Stomach (tissue), 9 donors: Measurements from ENCODE around the gene ZNF609. TPM values are rescaled to one million over a fixed set of nuclear protein-coding genes. Genes with fewer than 3 reads are reported as not detected.

Experiments
- DNase-seq, 2 donors: peaks; one replicate each; pipeline versions ENCODE4 v3.0.0 to v3.0.0-alpha.2; 2013 to 2019
- H3K27ac ChIP-seq, 5 donors: fragments of 200-600 bp in 4 of 5; sonication (generic) in 4 of 5; one replicate each; pipeline ENCODE4 v1.5.1; 2013 to 2019; ENCODE audit warnings: mild to moderate bottlenecking in 1 of 5, moderate library complexity in 1 of 5
- H3K27me3 ChIP-seq, 3 donors: fragments of 200-600 bp; sonication (generic); one replicate each; pipeline ENCODE4 v1.5.1; 2017 to 2019; ENCODE audit warnings: mixed run types in 1 of 3
- H3K36me3 ChIP-seq, 4 donors: fragments of 200-600 bp; sonication (generic); 1 replicate in 3 of 4; 2 replicates in 1 of 4; pipeline ENCODE4 v1.5.1; 2016 to 2019
- H3K4me1 ChIP-seq, 4 donors: fragments of 200-600 bp; sonication (generic); one replicate each; pipeline ENCODE4 v1.5.1; 2016 to 2019
- H3K4me3 ChIP-seq, 4 donors: fragments of 200-600 bp; sonication (generic) in 3 of 4; one replicate each; pipeline ENCODE4 v1.5.1; 2016 to 2019; ENCODE audit warnings: mild to moderate bottlenecking in 1 of 4
- H3K9me3 ChIP-seq, 4 donors: fragments of 200-600 bp; sonication (generic); one replicate each; pipeline ENCODE4 v1.5.1; 2016 to 2019
- CTCF ChIP-seq, 7 experiments: fragments of 450-650 bp in 4 of 7; fragments of 200-600 bp in 3 of 7; sonication (generic) in 3 of 7; IDR thresholded peaks; one replicate each; pipeline ENCODE4 v1.5.1; 2016 to 2019; ENCODE audit warnings: antibody characterized with exemption in 7 of 7, control low read depth in 2 of 7, mild to moderate bottlenecking in 1 of 7
- EP300 ChIP-seq: sonication (generic); formaldehyde crosslinking; IDR thresholded peaks from one replicate; pipeline ENCODE4 v1.6.1; 2017; ENCODE audit warnings: antibody characterized with exemption
- POLR2A ChIP-seq, 4 donors: fragments of 450-650 bp; IDR thresholded peaks; one replicate each; pipeline ENCODE4 v1.6.1; 2016; ENCODE audit warnings: antibody characterized with exemption in 4 of 4, control low read depth in 2 of 4, mild to moderate bottlenecking in 1 of 4, moderate library complexity in 1 of 4
- POLR2AphosphoS5 ChIP-seq, 3 donors: sonication (generic); formaldehyde crosslinking; IDR thresholded peaks; one replicate each; pipeline ENCODE4 v1.6.1; 2016; ENCODE audit warnings: antibody characterized with exemption in 3 of 3
- WGBS, 5 donors: extraction: QIAGEN DNeasy Blood & Tissue Kit in 3 of 5; methylation state at CpG; one replicate each; pipeline versions ENCODE4 v1.1.5 to v1.1.7; 2013 to 2018; 5-methylcytosine and 5-hydroxymethylcytosine counted together
- intact Hi-C: fragments of 100-400 bp; cut with DNase I; formaldehyde crosslinking; loops from one replicate; pipeline ENCODE4 v1.15.1; 2023; ENCODE audit warnings: low total_unique reads
- polyA plus RNA-seq, 3 donors: library from polyadenylated mRNA; stranded (reverse); fragments of 200-250 nt; gene quantifications; one replicate each; pipeline ENCODE4 v1.2.3, GENCODE V29; 2013
- total RNA-seq, 5 donors: library from RNA; depleted of rRNA; stranded (reverse); fragments of >200 nt; gene quantifications; one replicate each; pipeline versions ENCODE4 v1.1.0 to v1.2.3, GENCODE V29; 2014 to 2016
- donor health status: healthy with polysubstance abuse.
- donor health status: Bipolar disorder and iron deficiency.
- donor health status: healthy.

Gene ZNF609
- total and polyA plus RNA-seq, 8 donors = 2.7 to 64.7 (median 27.0) TPM

GRCh38 chr15:64542091-64542490 is 81.7 kb downstream of the ZNF609 start:
- WGBS, 5 donors = 79 to 85% (median 81%) methylated on average over 1 of the region's 1 CpG
- TF ChIP-seq POLR2A (IDR thresholded peaks at IDR 0.05) (no peak), EP300 (no peak), POLR2AphosphoS5 (IDR thresholded peaks at IDR 0.05) (no peak), CTCF (IDR thresholded peaks at IDR 0.05) (no peak)
- no peaks in the 10 kb centered on the region for H3K27me3 ChIP-seq
- no peak overlapping the region for H3K27ac ChIP-seq
- intact Hi-C loops = no loop called here
- DNase-seq = peak in 1 of 2 donors; percentile 16
- no peaks in the 10 kb centered on the region for H3K36me3 ChIP-seq
- peaks cover 0 to 18% (median 6%) of the 10 kb centered on the region in 4 donors for H3K4me1 ChIP-seq
- H3K9me3 ChIP-seq = no peaks in the 10 kb centered on the region
- H3K4me3 ChIP-seq = no peak overlapping the region

- 80 to 93% (median 85%) methylated on average over 2 of the region's 2 CpGs for WGBS, 5 donors
- Histone ChIP-seq H3K27me3 (no peaks in the 10 kb centered on the region), H3K36me3 (no peaks in the 10 kb centered on the region), H3K4me1 (peaks cover 0 to 6% (median 0%) of the 10 kb centered on the region in 4 donors), H3K27ac (no peak overlapping the region), H3K9me3 (no peaks in the 10 kb centered on the region), H3K4me3 (no peak overlapping the region)
- intact Hi-C loops = no loop called here
- TF ChIP-seq EP300 = no peak
- no peak for TF ChIP-seq CTCF (IDR thresholded peaks at IDR 0.05)
- no peak for TF ChIP-seq POLR2A (IDR thresholded peaks at IDR 0.05)
- TF ChIP-seq POLR2AphosphoS5 (IDR thresholded peaks at IDR 0.05) = no peak
- DNase-seq = peak in 1 of 2 donors; percentile 28
Measured at GRCh38 chr15:64544450-64544849, 84.1 kb downstream of the ZNF609 start.

- H3K4me3 ChIP-seq = no peak overlapping the region
- H3K9me3 ChIP-seq = no peaks in the 10 kb centered on the region
- no peak overlapping the region for H3K27ac ChIP-seq
- intact Hi-C loops = no loop called here
- H3K27me3 ChIP-seq = no peaks in the 10 kb centered on the region
- no peak for TF ChIP-seq POLR2AphosphoS5 (IDR thresholded peaks at IDR 0.05)
- no peak for TF ChIP-seq EP300
- no peak for TF ChIP-seq POLR2A (IDR thresholded peaks at IDR 0.05)
- no peak for TF ChIP-seq CTCF (IDR thresholded peaks at IDR 0.05)
- DNase-seq = no peak
- peaks cover 0 to 15% (median 6%) of the 10 kb centered on the region in 4 donors for H3K4me1 ChIP-seq
- H3K36me3 ChIP-seq = no peaks in the 10 kb centered on the region
Measured at GRCh38 chr15:64547275-64547674, 86.9 kb downstream of the ZNF609 start.

GRCh38 chr15:64548235-64548634 is 87.9 kb downstream of the ZNF609 start:
- Histone ChIP-seq H3K4me1 (peaks cover 0 to 22% (median 9%) of the 10 kb centered on the region in 4 donors), H3K36me3 (no peaks in the 10 kb centered on the region), H3K9me3 (no peaks in the 10 kb centered on the region), H3K27ac (no peak overlapping the region), H3K4me3 (no peak overlapping the region), H3K27me3 (no peaks in the 10 kb centered on the region)
- TF ChIP-seq CTCF (IDR thresholded peaks at IDR 0.05) (no peak), POLR2A (IDR thresholded peaks at IDR 0.05) (no peak), POLR2AphosphoS5 (IDR thresholded peaks at IDR 0.05) (no peak), EP300 (no peak)
- WGBS, 5 donors = 71 to 80% (median 77%) methylated on average over 2 of the region's 2 CpGs
- intact Hi-C loops = no loop called here
- DNase-seq = no peak
